Measurements from ENCODE around the gene RNFT1.

GRCh38 chr17:59903455-59903854 lies 61.1 kb downstream of the RNFT1 start:
- TF ChIP-seq CTCF (IDR thresholded peaks at IDR 0.05) (no peak), EZH2 (IDR thresholded peaks at IDR 0.05) (no peak)

Measured in neural progenitor cell (in vitro differentiated cells).